Endometrium (tissue), 2 donors: ENCODE results near the gene ZNF462.
"Not testable (repeated sequence)": the region's sequence is repeated elsewhere in the genome, so short reads cannot be mapped to it uniquely, and the experiment has no call there.

Experiments used
- FAIRE-seq: peaks from 2 replicates; lab custom pipeline; 2012; peaks lifted over from hg19 to GRCh38; lab: Jason Lieb, UNC
- donor health status: control.
- donor health status: control.

The ZNF462 gene, protein sequence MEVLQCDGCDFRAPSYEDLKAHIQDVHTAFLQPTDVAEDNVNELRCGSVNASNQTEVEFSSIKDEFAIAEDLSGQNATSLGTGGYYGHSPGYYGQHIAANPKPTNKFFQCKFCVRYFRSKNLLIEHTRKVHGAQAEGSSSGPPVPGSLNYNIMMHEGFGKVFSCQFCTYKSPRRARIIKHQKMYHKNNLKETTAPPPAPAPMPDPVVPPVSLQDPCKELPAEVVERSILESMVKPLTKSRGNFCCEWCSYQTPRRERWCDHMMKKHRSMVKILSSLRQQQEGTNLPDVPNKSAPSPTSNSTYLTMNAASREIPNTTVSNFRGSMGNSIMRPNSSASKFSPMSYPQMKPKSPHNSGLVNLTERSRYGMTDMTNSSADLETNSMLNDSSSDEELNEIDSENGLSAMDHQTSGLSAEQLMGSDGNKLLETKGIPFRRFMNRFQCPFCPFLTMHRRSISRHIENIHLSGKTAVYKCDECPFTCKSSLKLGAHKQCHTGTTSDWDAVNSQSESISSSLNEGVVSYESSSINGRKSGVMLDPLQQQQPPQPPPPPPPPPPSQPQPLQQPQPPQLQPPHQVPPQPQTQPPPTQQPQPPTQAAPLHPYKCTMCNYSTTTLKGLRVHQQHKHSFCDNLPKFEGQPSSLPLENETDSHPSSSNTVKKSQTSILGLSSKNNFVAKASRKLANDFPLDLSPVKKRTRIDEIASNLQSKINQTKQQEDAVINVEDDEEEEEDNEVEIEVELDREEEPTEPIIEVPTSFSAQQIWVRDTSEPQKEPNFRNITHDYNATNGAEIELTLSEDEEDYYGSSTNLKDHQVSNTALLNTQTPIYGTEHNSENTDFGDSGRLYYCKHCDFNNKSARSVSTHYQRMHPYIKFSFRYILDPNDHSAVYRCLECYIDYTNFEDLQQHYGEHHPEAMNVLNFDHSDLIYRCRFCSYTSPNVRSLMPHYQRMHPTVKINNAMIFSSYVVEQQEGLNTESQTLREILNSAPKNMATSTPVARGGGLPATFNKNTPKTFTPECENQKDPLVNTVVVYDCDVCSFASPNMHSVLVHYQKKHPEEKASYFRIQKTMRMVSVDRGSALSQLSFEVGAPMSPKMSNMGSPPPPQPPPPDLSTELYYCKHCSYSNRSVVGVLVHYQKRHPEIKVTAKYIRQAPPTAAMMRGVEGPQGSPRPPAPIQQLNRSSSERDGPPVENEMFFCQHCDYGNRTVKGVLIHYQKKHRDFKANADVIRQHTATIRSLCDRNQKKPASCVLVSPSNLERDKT (N-terminal part only)

DNA sequence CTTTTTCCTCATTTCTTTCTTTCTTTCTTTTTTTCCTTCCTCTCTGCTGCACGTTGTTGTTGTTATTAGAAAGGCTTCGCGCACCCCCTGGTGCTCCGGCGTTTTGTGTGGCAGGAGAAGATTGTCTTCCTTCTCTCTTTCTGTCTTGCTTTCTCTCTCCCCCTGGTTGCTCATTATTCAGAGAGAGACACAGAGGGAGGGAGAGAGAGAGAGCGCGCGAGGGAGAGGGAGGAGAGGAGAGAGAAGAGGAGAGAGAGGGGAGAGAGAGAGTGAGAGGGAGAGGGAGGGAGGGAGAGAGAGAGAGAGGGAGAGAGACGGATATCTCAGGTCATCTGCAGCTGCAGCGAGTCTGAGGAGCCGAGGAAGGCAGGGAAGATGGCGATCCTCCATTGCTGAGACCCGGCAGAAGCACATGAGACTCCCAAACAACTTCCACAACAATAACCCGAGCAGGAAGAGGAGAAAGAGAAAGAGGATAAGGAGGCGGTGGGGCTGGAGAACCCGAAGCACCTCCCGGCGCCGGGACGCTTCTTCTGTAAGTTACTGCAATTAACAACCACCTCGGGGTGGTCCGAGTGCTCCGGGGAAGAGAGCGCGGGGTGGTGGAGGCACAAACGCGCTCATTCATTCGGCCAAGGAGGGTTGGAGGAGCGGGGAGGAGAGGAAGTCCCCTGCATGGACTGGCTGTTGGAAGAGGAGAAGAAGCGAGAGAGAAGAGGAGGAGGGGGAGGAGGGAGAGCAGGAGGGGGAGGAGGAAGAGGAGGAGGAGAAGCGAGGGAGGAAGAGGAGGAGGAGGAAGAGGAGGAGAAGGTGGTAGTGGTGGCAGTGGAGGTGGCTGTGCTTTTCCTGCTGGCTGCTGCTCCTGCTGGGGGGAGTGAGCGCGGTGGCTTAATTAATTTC lies at the start of gene ZNF462:
TSS of gene ZNF462 (plus strand) at position 346 of the 900 bp plus-strand sequence. CDS start 60,218 bp downstream, outside the sequence.
- peak; percentile 8 for FAIRE-seq

DNA sequence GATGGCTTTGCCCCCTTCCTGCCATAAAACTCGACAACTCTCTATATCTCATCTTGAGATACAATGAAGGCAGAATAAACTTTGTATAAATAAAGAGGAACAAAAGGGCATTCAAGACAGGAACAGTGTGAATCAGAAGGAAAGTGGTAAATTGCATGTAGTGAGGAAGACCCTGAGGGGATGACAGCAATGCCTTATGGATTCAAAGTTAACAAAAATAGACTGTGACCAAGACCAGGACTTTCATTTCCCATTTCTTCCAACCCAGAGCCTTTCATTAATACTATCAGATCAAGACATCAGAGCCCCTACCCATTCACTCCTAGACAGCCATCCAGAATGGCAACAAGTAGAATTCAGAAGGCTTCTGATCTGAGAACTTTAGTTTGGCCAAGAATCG lies 46.4 kb upstream of the ZNF462 start:
- FAIRE-seq: no peak

DNA sequence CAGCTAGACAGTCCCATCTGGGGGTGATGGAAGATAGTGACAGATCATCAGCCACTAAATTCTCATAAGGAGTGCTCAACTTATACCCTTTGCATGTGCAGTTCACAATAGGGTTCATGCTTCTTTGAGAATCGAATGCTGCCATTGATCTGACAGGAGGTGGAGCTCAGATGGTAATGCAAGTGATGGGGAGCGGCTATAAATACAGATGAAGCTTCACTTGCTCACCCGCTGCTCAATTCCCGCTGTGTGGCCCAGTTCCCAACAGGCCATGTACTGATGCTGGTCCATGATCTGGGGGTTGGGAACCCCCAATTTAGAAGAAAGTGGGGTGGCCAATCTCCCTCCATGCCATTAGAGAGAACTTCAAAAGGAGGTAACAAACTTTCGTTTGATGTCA lies 44.9 kb upstream of the ZNF462 start:
- no peak for FAIRE-seq

DNA sequence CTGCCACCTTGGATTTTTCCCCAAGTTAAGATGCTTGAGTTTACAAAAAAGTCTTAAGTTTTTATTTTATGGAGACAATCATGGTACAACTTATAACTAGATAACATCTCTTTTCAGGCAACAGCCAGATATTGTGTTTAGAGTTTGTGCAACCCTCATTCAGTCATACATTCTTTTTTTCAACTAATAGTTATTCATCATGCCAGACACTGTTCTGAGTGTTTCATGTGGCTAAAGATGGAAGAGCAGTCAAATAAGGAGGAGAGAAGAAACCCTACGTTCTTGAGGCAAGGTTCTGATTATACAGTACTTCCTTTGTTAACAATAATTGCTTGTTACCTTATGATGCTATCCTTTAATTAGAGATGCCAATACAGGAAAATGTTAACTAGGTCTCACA lies 42.1 kb upstream of the ZNF462 start:
- no peak for FAIRE-seq

DNA sequence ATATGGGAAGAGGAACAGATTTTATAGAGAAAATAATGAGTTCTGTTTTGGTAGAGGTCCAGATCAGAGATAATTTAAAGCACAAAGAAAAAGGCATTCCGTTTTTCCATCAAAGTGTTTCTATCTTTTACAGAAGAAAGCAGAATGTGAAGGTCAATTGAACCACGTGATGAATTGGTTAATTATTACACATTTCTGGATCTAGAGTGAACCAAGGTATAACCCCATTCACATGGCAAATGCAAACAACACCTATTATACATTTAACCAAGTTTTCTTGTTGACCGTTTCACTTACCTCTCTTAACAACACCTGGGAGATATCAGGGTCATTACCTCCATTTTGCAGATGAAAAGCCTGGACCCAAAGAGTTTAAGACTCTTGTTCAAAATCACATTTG lies 34.9 kb upstream of the ZNF462 start:
- FAIRE-seq: no peak

DNA sequence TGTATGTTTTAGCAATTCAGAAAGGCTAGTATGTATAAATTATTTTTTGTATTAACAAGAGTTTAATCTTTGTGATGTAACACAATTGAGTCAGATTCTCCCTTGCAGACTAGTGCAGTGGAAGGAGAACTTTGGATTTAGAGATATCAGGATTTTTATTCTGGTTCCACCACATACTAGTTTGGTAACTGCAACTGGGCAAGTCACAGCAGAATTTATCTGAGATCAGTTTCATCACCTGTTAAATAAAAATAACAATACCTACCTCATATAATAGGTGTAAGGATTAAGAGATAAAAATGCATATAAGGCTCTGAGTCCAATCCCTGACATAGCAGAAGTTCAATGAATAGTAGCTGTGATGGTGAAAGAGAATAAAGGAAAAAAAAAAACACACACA lies 34.0 kb upstream of the ZNF462 start:
- no peak for FAIRE-seq

DNA sequence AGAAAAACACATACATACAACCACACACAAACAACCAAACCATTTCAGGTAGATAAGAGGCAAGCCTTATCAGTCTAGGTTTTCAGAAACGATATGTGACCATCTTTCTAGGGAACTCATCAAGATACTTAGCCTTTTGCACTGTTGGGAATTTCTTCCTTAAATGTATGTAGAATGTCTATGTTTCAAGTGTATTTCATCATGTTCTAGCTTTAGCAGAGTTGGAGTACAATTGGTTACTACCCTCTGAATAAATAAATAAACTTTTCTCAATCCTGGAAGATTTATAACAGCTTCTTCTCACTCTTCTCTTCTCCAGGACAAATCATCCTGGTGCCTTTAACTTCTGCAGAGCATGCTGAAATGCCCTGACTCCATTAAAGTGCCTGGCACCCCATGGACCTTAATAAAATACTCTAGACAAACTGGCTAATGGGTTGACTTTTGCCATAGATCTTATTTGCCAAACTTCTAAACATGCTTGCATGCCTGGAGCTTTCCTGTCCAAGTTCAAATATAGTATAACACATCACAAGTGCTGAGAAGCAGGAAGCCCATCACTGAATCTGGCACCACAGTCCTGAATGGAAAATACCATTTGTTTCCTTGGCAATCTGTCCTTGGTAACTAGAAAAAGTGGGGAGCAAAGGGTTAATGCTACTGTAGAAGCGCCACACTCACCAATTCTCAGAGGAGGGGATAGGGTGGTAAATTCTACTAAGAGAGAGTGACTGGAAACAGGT lies 33.1 kb upstream of the ZNF462 start:
- no peak for FAIRE-seq

DNA sequence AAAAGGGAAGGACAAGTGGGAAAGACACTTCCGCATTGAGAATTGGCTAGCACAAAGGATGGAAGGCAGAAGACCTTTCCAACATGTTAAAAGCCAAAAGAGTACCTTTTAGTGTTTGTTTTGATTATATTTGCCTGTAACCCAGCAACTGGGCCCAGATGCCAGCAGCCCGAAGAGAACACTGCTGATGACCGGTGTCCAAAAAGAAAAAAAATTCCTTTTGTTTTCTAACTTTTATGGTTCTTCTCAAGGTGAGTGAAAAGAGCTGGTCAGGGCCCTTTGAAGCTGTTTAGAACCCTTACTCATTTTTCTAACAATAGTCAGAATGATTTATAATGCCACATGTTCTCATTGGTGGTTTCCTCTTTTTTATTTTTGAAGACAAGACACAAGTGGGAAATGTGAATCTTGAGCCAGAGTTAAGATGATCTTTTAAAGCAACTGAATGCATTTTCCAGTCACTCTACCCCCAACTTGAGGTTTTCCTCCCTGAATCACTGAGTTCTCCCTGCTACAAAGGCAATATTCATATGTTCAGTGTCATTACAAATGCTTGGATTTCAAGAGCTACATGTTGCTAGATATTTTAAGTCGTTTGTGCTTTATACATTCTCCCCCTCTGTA lies 32.3 kb upstream of the ZNF462 start:
- no peak for FAIRE-seq

DNA sequence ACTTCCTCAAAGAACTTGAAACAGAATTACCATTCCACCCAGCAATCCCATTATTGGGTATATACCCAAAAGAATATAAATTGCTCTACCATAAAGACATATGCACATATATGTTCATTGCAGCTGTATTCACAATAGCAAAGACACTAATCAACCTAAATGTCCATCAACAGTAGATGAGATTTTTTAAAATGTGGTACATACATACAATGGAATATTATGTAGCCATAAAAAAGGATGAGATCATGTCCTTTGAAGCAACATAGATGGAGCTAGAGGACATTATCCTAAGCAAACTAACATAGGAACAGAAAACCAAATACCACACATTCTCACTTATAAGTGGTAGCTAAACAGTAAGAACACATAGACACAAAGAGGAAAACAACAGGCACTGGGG lies 28.1 kb upstream of the ZNF462 start:
- no peak for FAIRE-seq

DNA sequence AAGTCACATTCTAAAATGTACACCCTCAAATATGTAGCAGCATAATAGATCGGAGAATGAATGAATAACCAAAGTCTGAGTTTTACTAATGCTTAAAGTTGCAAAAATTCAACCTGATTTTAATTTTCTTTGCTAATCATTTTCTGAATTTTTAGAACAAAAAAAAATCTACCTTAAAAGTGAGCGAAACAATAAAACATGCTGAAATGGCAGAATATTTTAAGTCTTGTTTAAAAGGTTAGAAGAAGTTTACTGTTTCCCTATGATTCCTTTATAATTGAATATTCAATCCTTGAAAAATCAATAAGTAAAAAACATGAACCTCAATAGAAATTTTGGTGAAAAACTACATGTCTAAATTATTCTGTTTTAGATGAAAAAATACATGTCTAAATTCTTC lies 27.1 kb upstream of the ZNF462 start:
- FAIRE-seq: no peak

DNA sequence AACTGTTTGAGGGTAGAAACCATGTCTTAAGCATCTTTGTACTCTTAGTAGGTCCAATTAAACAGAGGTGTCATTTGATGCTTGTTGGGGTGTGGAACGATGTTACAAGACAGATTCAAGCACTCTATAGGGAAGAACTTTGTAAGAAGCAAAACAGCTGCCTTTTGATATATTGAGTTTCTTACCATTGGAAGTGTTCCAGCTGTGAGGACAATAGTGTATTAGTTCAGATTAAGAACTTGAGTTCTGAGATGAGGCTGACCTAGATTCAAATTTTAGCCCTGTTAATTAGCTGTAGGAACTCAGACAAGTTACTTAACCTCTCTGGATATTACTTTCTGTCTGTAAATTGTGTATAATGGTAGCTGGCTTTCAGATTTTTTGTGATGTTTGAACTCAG lies 19.6 kb upstream of the ZNF462 start:
- FAIRE-seq: no peak

DNA sequence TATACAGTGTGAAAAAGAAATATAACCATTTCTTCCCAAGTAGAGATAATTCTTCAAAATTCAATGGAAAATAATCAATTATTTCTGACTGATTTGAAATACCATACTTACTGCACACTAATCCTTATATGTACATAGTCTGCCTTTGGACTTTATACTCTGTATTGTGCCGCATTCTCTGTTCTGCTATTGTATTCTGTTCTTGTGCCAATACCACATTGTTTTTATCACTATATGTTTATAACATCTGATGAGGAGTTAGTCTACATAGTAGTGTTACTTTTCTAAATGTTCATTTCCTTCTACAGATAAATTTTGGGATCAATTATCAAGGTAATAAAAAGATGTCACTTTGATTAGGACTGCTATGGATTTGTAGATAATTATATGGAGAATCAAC lies 16.7 kb upstream of the ZNF462 start:
- no peak for FAIRE-seq

DNA sequence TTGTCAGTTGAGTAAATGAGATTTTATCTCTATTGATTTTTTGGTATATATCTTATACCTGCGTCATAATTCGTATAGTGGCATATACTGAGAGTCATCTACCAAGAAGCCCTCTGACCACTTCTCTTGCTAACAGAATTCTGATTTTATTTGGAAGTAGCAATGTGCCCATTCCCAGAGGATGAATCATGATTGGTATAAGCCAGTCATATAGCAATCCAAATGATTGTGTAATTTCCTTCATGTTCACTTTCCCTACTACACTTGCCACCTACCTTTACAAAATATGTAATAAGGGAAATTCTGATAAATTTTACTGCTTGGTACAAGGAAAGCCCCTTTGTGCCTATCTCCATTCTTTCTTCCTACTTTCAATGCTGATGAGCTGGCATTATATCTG lies 16.1 kb upstream of the ZNF462 start:
- no peak for FAIRE-seq

DNA sequence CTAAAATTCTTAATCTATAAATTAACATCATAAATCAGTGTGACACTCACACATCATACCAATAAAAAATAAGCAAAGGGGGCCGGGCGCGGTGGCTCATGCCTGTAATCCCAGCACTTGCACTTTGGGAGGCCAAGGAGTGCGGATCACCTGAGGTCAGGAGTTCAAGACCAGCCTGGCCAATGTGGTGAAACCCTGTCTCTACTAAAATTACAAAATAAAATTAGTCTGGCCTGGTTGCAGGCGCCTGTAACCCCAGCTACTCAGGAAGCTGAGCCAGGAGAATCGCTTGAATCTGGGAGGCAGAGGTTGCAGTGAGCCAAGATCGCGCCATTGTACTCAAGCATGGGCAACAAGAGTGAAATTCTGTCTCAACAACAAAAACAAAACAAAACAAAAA lies 11.3 kb upstream of the ZNF462 start:
- FAIRE-seq: not testable (repeated sequence)

DNA sequence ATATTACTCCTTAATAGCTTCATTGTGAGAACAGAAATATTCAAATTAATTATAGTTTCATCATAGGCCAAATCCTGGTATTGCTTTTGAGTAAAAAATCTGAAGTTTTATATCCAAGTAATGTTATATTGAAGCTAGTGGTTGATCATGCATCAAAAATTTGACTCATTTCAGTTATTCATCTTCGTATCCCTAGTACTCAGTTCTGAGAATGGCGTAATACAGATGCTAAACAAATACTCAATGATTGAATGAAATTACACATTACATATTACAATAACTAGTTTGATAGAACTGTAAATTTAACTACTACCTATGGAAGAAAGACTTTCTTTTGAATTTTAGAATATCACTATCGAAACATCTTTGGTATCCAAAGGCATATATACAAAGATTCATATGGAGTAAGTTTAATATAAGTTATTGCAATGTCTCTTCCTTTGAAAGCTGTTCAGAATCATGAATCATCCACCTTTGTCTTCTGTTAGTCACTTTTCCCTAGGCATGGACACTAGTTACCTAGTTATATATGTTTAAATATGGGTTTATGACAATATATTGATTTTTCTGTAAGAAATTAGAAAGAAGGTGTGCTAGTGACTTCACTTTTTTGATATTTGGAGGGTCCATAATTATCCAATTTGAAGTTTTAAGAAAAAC lies 5.0 kb upstream of the ZNF462 start:
- no peak for FAIRE-seq

DNA sequence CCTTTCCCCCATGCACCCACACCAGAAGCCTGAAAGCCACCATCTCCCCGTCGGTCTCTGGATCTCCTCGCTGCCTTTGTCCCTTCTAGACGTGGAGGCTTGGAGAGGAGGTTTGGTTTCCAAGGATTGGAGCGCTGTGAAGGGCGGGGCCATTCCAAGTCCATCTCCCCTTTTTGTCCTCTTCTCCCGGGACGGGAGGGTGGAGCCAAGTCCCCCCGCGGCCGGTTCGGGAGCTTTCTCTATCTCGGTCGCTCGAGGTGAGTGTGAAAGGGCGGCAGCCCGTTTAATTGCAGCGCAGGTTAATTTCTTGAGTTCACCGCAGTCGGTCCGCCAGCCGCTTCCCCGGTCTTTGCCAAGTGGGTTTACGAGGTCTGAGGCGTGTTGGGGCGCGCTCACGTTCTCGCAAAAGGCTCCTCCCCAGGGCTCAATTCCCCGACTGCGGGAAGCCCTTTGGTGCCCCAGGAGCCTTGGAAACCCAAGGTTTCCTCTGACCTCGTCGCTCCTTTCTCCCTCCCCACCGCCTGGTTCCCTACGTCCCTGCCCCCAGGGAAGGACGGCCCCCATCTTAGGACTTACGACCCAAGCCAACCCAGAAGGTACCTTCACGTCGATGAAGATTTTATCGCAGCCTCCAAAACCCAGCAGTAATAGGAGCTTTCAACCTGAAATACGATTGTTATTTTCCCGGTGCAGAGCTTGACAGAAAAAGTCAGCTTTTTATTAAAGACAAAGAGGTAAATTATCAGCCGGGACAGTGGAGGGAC lies 2.8 kb upstream of the ZNF462 start:
- no peak for FAIRE-seq

DNA sequence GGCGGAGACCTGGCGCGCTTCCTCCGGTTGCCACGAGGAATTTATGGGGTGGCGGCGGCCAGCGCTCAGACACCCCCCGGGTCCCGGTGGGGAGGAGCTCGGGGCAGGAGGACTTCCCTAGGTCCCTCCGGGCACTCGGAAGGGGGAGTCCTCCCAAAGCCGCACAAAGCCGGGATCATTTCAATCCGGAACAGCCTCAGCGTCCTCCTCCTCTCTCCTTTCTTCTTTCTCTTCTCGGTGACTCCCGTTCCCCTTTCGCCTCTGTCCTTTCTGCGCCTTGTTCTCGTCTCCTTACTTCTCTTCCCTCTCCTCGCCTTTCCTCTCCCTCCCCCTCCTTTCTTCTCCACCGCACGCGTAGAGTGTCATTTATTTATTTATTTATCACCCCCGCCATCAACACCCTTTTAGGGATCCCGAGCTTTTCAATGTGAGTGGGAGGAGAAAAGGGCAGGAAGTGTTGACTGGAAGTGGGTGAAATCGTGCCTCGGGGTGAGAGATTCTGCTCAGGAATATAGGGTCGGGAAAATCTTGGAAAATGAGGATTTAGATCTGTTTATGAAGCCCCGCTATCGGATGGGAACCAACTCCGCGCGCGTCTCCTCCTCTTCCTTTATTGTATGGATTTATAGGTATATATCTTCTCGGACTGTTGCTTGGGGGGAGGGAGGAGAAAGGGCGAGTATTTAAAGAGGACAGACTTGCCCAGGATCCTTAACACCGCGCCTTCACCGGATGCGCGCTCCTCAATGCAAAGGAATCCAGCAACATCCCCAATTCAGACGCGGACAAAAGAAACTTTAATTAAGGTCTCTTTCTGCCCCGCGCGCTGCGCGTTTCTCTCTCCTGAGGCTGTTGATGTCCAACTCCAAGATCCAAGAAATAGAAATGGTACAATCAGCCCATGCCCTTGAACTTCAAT lies 2.0 kb upstream of the ZNF462 start:
- FAIRE-seq: no peak

DNA sequence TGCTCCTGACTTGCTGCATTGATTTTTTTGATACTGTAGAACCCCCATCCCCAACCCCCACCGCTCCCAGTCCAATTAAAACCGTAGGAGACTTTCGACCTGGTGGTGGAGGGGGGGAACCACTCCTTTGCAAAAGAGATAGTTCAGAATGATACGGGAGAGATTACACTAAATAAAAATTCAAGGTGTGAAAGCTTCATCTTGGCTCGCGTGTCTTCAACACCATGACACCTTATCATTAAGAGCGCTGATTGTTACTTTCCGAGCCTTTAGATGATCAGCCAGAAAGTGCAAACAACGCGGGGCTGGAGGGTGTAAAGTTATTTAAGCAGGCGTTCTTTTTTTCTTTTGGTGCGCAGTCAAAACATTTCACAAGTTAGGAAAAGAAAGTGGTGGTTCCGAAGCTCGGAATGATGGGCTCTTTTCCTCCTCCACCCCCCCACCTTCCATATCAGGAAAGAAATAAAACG lies 1.3 kb upstream of the ZNF462 start:
- no peak for FAIRE-seq
